Measurements from ENCODE around the gene SPEF1. TPM values are rescaled to one million over a fixed set of nuclear protein-coding genes. Genes with fewer than 3 reads are reported as not detected.

Gene SPEF1
- total and polyA plus RNA-seq, 2 of the 13 experiments (the other 11 are each of a cell fraction or from before 2014, with no cell fraction given): 0.11 to 0.27 TPM

DNA sequence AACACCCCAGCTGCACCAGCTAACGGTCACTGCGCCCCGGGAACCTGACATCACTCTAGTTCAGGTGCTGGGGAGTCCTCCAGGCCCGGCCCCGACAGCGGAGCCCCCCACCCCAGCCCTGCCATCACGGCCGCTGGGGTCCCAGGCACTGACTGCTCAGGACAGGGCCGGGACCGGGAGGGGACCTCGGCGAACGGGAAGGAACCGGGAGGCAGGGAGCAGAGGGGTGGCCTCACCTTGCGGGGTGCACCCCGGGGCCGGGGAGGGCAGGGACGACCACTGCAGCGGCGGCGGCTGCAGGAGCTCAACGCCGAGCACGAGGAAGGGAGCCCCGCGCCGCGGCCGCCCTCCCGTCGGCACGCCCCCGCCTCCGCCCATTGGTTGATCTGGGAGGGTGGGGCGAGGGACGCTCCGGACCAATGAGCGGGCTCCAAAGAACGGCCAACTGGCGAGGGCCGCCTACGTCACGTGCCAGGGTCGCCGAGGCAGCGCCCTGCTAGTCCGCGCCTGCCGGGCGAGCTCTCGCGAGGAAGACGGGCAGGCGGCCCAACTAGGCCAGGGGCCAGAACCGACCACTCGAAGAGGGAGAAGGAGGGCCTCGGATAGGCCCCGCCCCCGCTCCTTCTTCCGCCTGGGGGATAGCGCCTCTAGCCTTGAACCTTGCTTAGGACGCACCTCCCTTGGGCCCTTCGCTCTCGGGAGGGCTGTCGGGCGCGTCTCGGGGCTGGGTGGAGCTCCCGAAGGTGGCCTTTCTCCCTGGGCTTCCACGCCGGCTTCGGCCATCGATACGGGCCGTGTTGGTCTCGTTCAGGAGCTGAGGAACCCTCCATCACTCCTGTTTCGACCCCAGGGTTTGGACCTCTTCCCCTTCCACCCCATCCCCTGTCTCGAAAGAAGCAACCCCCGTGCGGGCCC, 13.6 kb downstream of the SPEF1 start, which contains the start of gene ADISSP (continued):
- TF ChIP-seq ZNF382 (CRISPR knock-in tag; IDR thresholded peaks at IDR 0.05; ENCODE audit: borderline replicate concordance) (no peak), EEA1 (CRISPR knock-in tag; IDR thresholded peaks at IDR 0.05; ENCODE audit: borderline replicate concordance) (peak; percentile 28; the same call in 1 of the 2 replicates), FOSL1 (CRISPR knock-in tag; IDR thresholded peaks at IDR 0.05; ENCODE audit: borderline replicate concordance) (0 out of 2 replicates have a peak, but pooled peaks have one; percentile 67), SP2 (CRISPR knock-in tag; IDR thresholded peaks at IDR 0.05) (peak; percentile 85), SYNCRIP (IDR thresholded peaks at IDR 0.05; ENCODE audit: insufficient read depth, low read depth, low read length) (no peak), CREM (IDR thresholded peaks at IDR 0.05) (peak; percentile 67), CREM (CRISPR knock-in tag; IDR thresholded peaks at IDR 0.05) (0 out of 2 replicates have a peak, but pooled peaks have one; percentile 37), NCOA1 (CRISPR knock-in tag; IDR thresholded peaks at IDR 0.05) (peak; percentile 89; the same call in 1 of the 2 replicates), SIX4 (CRISPR knock-in tag; IDR thresholded peaks at IDR 0.05) (peak; percentile 60; the same call in 1 of the 2 replicates), KAT8 (CRISPR knock-in tag; IDR thresholded peaks at IDR 0.05) (peak; percentile 94), ATF1 (CRISPR knock-in tag; IDR thresholded peaks at IDR 0.05) (no peak), ZNF558 (CRISPR knock-in tag; IDR thresholded peaks at IDR 0.05; ENCODE audit: borderline replicate concordance) (peak; percentile 94; the same call in 1 of the 2 replicates), NFE2L2 (IDR thresholded peaks at IDR 0.05; ENCODE audit: low read length) (no peak), GPN1 (CRISPR knock-in tag; IDR thresholded peaks at IDR 0.05; ENCODE audit: borderline replicate concordance) (no peak), CREBL2 (CRISPR knock-in tag; IDR thresholded peaks at IDR 0.05; ENCODE audit: borderline replicate concordance) (peak; percentile 94; the same call in 1 of the 2 replicates), ZNF224 (CRISPR knock-in tag; IDR thresholded peaks at IDR 0.05) (peak; percentile 93; the same call in 1 of the 2 replicates), HDAC1 (CRISPR knock-in tag; IDR thresholded peaks at IDR 0.05) (peak; percentile 89), TSC22D2 (CRISPR knock-in tag; IDR thresholded peaks at IDR 0.05; ENCODE audit: borderline replicate concordance) (peak; percentile 29; the same call in 1 of the 2 replicates), HNRNPH1 (optimal IDR thresholded peaks at IDR 0.05; ENCODE audit: low read depth, low read length) (no peak), GZF1 (CRISPR knock-in tag; IDR thresholded peaks at IDR 0.05) (no peak), GATAD2A (CRISPR knock-in tag; IDR thresholded peaks at IDR 0.05) (peak; percentile 48), ZXDC (CRISPR knock-in tag; IDR thresholded peaks at IDR 0.05) (peak; percentile 86), MBD4 (IDR thresholded peaks at IDR 0.05; ENCODE audit: borderline replicate concordance, low read length) (no peak), SETDB1 (CRISPR knock-in tag; IDR thresholded peaks at IDR 0.05; ENCODE audit: borderline replicate concordance) (no peak), ELF1 (CRISPR knock-in tag; IDR thresholded peaks at IDR 0.05) (peak; percentile 87), MTA1 (CRISPR knock-in tag; IDR thresholded peaks at IDR 0.05; ENCODE audit: borderline replicate concordance) (peak; percentile 67; the same call in 1 of the 2 replicates), ADNP (CRISPR knock-in tag; IDR thresholded peaks at IDR 0.05) (peak; percentile 95)
- TF ChIP-seq, protein P1, sequence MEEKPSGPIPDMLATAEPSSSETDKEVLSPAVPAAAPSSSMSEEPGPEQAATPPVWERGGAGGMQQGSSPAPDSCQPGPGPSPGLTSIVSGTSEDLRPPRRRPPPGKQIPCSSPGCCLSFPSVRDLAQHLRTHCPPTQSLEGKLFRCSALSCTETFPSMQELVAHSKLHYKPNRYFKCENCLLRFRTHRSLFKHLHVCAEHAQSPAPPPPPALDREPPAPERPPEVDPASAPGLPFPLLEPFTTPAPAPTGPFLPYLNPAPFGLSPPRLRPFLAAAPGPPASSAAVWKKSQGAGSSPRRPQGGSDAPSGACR (CRISPR knock-in tag; IDR thresholded peaks at IDR 0.05): peak; percentile 97
